Measurements from ENCODE around the gene TANGO2. TPM values are rescaled to one million over a fixed set of nuclear protein-coding genes. Genes with fewer than 3 reads are reported as not detected.
A peak's percentile ranks its signal among the peaks of the same experiment; 100 is the strongest.

TANGO2 gene
- total and polyA plus RNA-seq, 9 of the 15 experiments (the other 6 are each of a cell fraction or from before 2014, with no cell fraction given), result 15.5 to 94.9 (median 70.1) TPM

DNA sequence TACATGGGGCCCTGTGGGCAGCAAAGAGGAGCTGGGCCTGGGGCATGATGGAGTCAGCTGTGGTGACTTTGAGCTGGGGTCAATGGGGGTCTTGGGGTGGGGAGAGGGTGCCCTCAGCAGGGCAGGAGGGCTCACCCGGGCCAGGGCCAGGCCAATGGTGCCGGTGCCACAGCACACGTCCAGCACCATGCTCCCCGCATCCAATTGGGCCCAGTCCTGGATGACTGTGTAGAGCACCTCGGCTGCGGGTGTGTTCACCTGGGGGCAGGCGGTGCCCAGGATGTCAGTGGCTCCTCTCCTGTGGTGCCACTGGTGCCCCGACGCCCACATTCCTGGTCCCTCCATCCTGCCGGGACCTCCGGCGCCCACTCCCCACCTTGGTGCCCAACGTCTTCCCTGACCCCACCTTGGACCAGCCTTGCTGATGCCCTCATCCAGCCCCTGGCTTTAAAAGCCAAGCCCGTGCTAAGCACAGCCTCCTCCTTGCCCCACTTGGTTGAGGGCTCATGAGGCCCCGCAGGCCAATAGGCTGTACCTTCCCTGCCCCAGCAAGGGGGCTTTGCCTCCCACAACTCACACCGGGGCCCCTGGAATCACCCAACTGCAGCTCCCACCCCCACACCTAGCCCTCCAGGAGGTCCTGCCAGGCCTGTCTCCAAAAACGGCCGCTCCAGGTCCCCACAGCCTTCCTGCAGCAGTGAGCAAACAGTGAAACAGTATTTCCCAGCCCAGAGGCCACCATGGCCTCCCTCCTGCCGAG lies 92.8 kb downstream of the TANGO2 start (continued):
- TF ChIP-seq, protein P1, sequence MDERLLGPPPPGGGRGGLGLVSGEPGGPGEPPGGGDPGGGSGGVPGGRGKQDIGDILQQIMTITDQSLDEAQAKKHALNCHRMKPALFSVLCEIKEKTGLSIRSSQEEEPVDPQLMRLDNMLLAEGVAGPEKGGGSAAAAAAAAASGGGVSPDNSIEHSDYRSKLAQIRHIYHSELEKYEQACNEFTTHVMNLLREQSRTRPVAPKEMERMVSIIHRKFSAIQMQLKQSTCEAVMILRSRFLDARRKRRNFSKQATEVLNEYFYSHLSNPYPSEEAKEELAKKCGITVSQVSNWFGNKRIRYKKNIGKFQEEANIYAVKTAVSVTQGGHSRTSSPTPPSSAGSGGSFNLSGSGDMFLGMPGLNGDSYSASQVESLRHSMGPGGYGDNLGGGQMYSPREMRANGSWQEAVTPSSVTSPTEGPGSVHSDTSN (CRISPR knock-in tag; IDR thresholded peaks at IDR 0.05; ENCODE audit: low read depth), result no peak
- TF ChIP-seq, protein P1 (tag; conservative IDR thresholded peaks at IDR 0.05; ENCODE audit: low read depth), result no peak
- TF ChIP-seq, protein P2, sequence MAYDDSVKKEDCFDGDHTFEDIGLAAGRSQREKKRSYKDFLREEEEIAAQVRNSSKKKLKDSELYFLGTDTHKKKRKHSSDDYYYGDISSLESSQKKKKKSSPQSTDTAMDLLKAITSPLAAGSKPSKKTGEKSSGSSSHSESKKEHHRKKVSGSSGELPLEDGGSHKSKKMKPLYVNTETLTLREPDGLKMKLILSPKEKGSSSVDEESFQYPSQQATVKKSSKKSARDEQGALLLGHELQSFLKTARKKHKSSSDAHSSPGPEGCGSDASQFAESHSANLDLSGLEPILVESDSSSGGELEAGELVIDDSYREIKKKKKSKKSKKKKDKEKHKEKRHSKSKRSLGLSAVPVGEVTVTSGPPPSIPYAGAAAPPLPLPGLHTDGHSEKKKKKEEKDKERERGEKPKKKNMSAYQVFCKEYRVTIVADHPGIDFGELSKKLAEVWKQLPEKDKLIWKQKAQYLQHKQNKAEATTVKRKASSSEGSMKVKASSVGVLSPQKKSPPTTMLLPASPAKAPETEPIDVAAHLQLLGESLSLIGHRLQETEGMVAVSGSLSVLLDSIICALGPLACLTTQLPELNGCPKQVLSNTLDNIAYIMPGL (CRISPR knock-in tag; IDR thresholded peaks at IDR 0.05), result 0 out of 2 replicates have a peak, but pooled peaks have one; percentile 11
- TF ChIP-seq ZFP1 (CRISPR knock-in tag; IDR thresholded peaks at IDR 0.05) (no peak), FIP1L1 (IDR thresholded peaks at IDR 0.05; ENCODE audit: low read depth, low read length, poor library complexity, severe bottlenecking) (no peak), GATA2 (CRISPR knock-in tag; IDR thresholded peaks at IDR 0.05) (no peak), MTA3 (IDR thresholded peaks at IDR 0.05; ENCODE audit: borderline replicate concordance) (no peak), RAD21 (CRISPR knock-in tag; conservative IDR thresholded peaks at IDR 0.05 in 1 of 2, IDR thresholded peaks at IDR 0.05 in 1 of 2) (no peak), SMAD4 (CRISPR knock-in tag; conservative IDR thresholded peaks at IDR 0.05) (no peak), TEAD1 (CRISPR knock-in tag; IDR thresholded peaks at IDR 0.05) (no peak), HDAC6 (IDR thresholded peaks at IDR 0.05; ENCODE audit: low read depth, low read length) (peak; percentile 51; the same call in 1 of the 2 replicates), FOXJ3 (CRISPR knock-in tag; IDR thresholded peaks at IDR 0.05) (no peak), GTF2A2 (tag; IDR thresholded peaks at IDR 0.05) (no peak), SRSF7 (optimal IDR thresholded peaks at IDR 0.05; ENCODE audit: low read depth, low read length) (no peak), EHMT2 (IDR thresholded peaks at IDR 0.05) (no peak)
- TF ChIP-seq, protein P3, sequence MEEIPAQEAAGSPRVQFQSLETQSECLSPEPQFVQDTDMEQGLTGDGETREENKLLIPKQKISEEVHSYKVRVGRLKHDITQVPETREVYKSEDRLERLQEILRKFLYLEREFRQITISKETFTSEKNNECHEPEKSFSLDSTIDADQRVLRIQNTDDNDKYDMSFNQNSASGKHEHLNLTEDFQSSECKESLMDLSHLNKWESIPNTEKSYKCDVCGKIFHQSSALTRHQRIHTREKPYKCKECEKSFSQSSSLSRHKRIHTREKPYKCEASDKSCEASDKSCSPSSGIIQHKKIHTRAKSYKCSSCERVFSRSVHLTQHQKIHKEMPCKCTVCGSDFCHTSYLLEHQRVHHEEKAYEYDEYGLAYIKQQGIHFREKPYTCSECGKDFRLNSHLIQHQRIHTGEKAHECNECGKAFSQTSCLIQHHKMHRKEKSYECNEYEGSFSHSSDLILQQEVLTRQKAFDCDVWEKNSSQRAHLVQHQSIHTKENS (CRISPR knock-in tag; IDR thresholded peaks at IDR 0.05), result no peak
- TF ChIP-seq, protein P4, sequence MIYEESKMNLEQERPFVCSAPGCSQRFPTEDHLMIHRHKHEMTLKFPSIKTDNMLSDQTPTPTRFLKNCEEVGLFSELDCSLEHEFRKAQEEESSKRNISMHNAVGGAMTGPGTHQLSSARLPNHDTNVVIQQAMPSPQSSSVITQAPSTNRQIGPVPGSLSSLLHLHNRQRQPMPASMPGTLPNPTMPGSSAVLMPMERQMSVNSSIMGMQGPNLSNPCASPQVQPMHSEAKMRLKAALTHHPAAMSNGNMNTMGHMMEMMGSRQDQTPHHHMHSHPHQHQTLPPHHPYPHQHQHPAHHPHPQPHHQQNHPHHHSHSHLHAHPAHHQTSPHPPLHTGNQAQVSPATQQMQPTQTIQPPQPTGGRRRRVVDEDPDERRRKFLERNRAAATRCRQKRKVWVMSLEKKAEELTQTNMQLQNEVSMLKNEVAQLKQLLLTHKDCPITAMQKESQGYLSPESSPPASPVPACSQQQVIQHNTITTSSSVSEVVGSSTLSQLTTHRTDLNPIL (CRISPR knock-in tag; IDR thresholded peaks at IDR 0.05), result no peak
- TF ChIP-seq, protein P5, sequence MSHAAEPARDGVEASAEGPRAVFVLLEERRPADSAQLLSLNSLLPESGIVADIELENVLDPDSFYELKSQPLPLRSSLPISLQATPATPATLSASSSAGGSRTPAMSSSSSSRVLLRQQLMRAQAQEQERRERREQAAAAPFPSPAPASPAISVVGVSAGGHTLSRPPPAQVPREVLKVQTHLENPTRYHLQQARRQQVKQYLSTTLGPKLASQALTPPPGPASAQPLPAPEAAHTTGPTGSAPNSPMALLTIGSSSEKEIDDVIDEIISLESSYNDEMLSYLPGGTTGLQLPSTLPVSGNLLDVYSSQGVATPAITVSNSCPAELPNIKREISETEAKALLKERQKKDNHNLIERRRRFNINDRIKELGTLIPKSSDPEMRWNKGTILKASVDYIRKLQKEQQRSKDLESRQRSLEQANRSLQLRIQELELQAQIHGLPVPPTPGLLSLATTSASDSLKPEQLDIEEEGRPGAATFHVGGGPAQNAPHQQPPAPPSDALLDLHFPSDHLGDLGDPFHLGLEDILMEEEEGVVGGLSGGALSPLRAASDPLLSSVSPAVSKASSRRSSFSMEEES (CRISPR knock-in tag; IDR thresholded peaks at IDR 0.05), result no peak

Measured in K562 (cell line).